ENCODE results near the gene LAMTOR2.

DNA sequence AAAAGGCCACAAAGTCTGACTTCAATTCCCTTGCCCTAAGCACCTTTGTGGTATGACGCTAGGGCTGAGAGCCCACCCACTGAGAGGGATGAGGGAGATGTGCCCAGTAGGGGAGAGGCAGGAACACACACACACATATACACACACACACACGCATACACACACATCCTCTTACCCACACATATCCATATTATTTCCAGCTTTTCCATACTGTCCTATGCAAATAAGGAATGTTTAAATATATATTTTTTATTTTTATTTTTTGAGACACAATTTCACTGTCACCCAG, 9.4 kb downstream of the LAMTOR2 start:
- TF ChIP-seq, protein P1, sequence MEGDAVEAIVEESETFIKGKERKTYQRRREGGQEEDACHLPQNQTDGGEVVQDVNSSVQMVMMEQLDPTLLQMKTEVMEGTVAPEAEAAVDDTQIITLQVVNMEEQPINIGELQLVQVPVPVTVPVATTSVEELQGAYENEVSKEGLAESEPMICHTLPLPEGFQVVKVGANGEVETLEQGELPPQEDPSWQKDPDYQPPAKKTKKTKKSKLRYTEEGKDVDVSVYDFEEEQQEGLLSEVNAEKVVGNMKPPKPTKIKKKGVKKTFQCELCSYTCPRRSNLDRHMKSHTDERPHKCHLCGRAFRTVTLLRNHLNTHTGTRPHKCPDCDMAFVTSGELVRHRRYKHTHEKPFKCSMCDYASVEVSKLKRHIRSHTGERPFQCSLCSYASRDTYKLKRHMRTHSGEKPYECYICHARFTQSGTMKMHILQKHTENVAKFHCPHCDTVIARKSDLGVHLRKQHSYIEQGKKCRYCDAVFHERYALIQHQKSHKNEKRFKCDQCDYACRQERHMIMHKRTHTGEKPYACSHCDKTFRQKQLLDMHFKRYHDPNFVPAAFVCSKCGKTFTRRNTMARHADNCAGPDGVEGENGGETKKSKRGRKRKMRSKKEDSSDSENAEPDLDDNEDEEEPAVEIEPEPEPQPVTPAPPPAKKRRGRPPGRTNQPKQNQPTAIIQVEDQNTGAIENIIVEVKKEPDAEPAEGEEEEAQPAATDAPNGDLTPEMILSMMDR (conservative IDR thresholded peaks at IDR 0.05; ENCODE audit: low read depth, low read length) = no peak
- TF ChIP-seq MAFK (IDR thresholded peaks at IDR 0.05; ENCODE audit: low read depth, low read length) (no peak), MXI1 (IDR thresholded peaks at IDR 0.05; ENCODE audit: borderline replicate concordance, low read depth, low read length) (no peak), POLR2A (IDR thresholded peaks at IDR 0.05; ENCODE audit: low read depth, low read length) (no peak), RFX5 (IDR thresholded peaks at IDR 0.05; ENCODE audit: low read depth, low read length) (no peak), RCOR1 (IDR thresholded peaks at IDR 0.05; ENCODE audit: insufficient replicate concordance, low read length) (no peak), RAD21 (IDR thresholded peaks at IDR 0.05; ENCODE audit: low read length) (no peak), CEBPB (IDR thresholded peaks at IDR 0.05; ENCODE audit: low read depth, low read length) (no peak), MAZ (IDR thresholded peaks at IDR 0.05; ENCODE audit: borderline replicate concordance, low read depth, low read length) (no peak)
- TF ChIP-seq, protein P2, sequence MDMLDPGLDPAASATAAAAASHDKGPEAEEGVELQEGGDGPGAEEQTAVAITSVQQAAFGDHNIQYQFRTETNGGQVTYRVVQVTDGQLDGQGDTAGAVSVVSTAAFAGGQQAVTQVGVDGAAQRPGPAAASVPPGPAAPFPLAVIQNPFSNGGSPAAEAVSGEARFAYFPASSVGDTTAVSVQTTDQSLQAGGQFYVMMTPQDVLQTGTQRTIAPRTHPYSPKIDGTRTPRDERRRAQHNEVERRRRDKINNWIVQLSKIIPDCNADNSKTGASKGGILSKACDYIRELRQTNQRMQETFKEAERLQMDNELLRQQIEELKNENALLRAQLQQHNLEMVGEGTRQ (IDR thresholded peaks at IDR 0.05; ENCODE audit: low read depth, low read length) = no peak
